HuH-7.5 (cell line): ENCODE data around the gene UTS2R.
"Not testable (repeated sequence)": the region's sequence is repeated elsewhere in the genome, so short reads cannot be mapped to it uniquely, and the experiment has no call there.

Experiments
- DNase-seq: peaks from one replicate; pipeline ENCODE4 v3.0.0; 2011; ENCODE audit warnings: low spot score

The UTS2R gene

GRCh38 chr17:82354804-82355308 lies 16.7 kb upstream of the UTS2R start:
- no peak for DNase-seq

DNA sequence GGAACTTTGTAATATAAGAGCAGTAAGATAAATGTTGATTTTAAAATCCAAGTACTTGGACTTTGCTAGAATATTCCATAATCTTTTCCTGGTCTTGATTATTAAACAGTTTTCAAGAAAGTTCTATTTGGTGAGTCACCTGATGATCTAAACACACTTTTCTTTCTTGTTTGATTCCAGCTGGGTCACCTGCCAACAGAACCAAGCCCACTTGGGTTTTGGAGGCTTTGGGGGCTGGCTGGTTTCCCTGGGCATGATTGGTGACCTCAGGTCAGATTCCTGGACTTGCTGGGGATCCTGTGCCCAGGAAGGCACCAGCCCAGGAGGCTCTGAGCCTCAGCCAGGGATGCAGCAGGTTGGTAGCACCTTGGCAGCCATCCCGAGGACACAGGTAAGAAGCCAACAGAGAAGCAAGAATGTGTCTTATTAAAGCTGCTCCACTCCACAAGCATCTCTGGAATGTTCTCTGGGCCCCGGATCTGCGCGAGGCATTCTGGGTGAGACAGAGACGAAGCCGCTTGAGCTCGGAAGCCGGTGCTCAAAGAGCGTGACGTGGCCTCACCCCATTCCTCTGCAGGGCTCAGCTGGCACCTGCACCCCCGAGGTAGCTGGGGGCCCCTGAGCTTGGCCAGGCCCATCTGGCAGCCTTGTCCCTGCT lies 15.7 kb upstream of the UTS2R start:
- DNase-seq, result no peak

GRCh38 chr17:82356845-82357355 lies 14.7 kb upstream of the UTS2R start:
- DNase-seq, result no peak

DNA sequence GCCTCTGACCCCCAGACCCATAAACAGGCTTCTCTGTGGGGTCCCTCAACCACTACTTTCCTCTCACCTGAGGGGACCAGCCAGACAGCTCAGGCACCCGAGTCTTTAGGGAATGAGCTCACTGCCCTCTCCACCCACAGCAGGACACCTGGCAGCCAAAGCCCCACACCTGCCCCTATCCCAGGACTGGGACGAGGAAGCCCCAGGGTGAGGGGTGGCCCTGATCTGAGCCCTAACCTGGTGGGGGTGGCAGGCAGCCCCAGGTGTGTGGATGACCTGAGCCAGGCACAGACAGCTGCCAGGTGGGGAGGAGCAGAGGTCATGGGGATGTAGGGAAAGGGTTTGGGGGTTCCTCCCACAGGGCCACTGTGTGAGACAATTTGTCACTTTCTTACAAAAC lies 14.2 kb upstream of the UTS2R start:
- DNase-seq, result no peak

GRCh38 chr17:82358465-82359350 lies 12.9 kb upstream of the UTS2R start, which contains the start of gene TEX19:
TEX19 (plus strand) TSS chr17:82359247; CDS start chr17:82362151, 2,904 bp downstream.
- no peak for DNase-seq

DNA sequence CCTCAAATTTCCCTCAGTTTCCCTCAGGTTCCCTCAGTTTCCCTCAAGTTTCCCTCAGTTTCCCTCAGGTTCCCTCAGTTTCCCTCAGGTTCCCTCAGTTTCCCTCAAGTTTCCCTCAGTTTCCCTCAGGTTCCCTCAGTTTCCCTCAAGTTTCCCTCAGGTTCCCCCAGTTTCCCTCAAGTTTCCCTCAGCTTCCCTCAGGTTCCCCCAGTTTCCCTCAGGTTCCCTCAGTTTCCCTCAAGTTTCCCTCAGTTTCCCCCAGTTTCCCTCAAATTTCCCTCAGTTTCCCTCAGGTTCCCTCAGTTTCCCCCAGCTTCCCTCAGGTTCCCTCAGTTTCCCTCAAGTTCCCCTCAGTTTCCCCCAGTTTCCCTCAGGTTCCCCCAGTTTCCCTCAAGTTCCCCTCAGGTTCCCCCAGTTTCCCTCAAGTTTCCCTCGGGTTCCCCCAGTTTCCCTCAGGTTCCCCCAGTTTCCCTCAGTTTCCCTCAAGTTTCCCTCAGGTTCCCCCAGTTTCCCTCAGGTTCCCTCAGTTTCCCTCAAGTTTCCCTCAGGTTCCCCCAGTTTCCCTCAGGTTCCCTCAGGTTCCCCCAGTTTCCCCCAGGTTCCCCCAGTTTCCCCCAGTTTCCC lies 12.0 kb upstream of the UTS2R start:
- not testable (repeated sequence) for DNase-seq

GRCh38 chr17:82361885-82362633 lies 9.5 kb upstream of the UTS2R start:
- DNase-seq, result no peak

GRCh38 chr17:82365606-82366295 lies 5.8 kb upstream of the UTS2R start:
- no peak for DNase-seq

GRCh38 chr17:82366749-82367148 lies 4.8 kb upstream of the UTS2R start:
- DNase-seq, result no peak

- peak; percentile 54 for DNase-seq
These were observed 3.6 kb upstream of the UTS2R start for GRCh38 chr17:82367724-82368524.

DNA sequence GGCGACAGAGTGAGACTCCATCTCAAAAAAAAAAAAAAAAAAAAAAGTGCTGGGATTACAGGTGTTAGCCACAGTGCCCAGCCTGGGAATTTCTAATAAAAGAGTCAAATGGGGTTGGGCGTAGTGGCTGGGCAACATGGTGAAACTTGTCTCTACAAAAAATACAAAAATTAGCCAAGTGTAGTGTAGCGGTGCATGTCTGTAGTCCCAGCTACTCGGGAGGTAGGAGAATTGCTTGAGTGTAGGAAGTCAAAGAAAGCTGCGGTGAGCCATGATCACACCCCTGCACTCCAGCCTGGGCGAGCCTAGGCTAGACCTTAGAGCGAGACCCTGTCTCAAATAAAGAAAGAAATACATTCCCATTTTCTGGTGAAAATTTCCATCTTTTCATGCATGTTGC lies 2.4 kb upstream of the UTS2R start:
- DNase-seq, result no peak

GRCh38 chr17:82370471-82371332 lies 863 bp upstream of the UTS2R start:
- no peak for DNase-seq

- DNase-seq, result peak; percentile 68
These were observed 895 bp downstream of the UTS2R start for GRCh38 chr17:82372249-82373071.

DNA sequence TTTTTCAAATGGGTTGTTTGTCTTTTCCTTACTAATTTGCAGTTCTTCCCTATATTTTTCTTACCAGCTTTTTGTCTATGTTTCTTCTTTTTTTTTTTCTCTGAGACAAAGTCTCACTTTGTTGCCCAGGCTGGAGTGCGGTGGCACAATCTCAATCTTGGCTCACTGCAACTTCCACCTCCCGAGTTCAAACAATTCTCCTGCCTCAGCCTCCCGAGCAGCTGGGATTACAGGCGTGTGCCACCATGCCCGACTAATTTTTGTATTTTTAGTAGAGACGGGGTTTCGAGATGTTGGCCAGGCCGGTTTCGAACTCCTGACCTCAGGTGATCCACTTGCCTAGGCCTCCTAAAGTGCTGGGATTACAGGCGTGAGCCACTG lies 1.5 kb downstream of the UTS2R start:
- DNase-seq, result not testable (repeated sequence)

GRCh38 chr17:82373731-82374625 lies 2.4 kb downstream of the UTS2R start:
- no peak for DNase-seq

- no peak for DNase-seq
These were observed 3.2 kb downstream of the UTS2R start for GRCh38 chr17:82374626-82375331.
